PC-9 (cell line): ENCODE measurements around the gene ABL2. TPM values are rescaled to one million over a fixed set of nuclear protein-coding genes. Genes with fewer than 3 reads are reported as not detected.

ENCODE experiments used
- BruUV-seq: library from RNA; stranded (reverse); fragments of 400-500 nt; replicated peaks from 2 replicates; lab custom pipeline; 2021; lab: Mats Ljungman, UMichigan
- CTCF ChIA-PET: fragments of 300-600 bp; sonication (Branson Sonifier 250); formaldehyde crosslinking; loops from one replicate; lab custom pipeline; 2022; ENCODE audit warnings: antibody characterized with exemption; lab: Charles Lee
- POLR2A ChIA-PET: fragments of 300-600 bp; sonication (Branson Sonifier 250); formaldehyde crosslinking; loops from one replicate; lab custom pipeline; 2022; ENCODE audit warnings: antibody characterized with exemption; ENCODE audit not compliant: unreplicated experiment; lab: Charles Lee
- DNase-seq, 2 experiments: peaks; one replicate each; pipeline versions ENCODE4 v3.0.0 to v3.0.0-alpha.2; 2015 to 2022; ENCODE audit warnings: mixed read lengths in 1 of 2
- H2AFZ ChIP-seq: fragments of 200-600 bp; sonication (generic); 2 replicates; pipeline ENCODE4 v1.8.1; 2017; ENCODE audit warnings: antibody characterized with exemption
- H3F3A ChIP-seq: fragments of 200-600 bp; sonication (generic); 2 replicates; pipeline ENCODE4 v1.8.1; 2017; ENCODE audit warnings: antibody characterized with exemption, mild to moderate bottlenecking, low read depth; ENCODE audit not compliant: insufficient read depth
- H3K27ac ChIP-seq: fragments of 200-600 bp; sonication (generic); 2 replicates; pipeline ENCODE4 v1.6.1; 2016; ENCODE audit warnings: mixed run types
- H3K27me3 ChIP-seq: fragments of 200-600 bp; sonication (generic); 2 replicates; pipeline ENCODE4 v1.6.1; 2016; ENCODE audit warnings: low read depth, mixed run types; ENCODE audit not compliant: insufficient read depth
- H3K36me3 ChIP-seq: fragments of 200-600 bp; sonication (generic); 2 replicates; pipeline ENCODE4 v1.6.1; 2016; ENCODE audit warnings: low read depth, mixed run types
- H3K4me1 ChIP-seq: fragments of 200-600 bp; sonication (generic); replicated peaks from 2 replicates; pipeline ENCODE4 v1.6.1; 2016; ENCODE audit warnings: mixed run types; ENCODE audit not compliant: insufficient read depth
- H3K4me2 ChIP-seq: fragments of 200-600 bp; sonication (generic); 2 replicates; pipeline ENCODE4 v1.6.1; 2017; ENCODE audit warnings: mixed run types
- H3K4me3 ChIP-seq: fragments of 200-600 bp; sonication (generic); 2 replicates; pipeline ENCODE4 v1.6.1; 2016; ENCODE audit warnings: mixed run types
- H3K79me2 ChIP-seq: fragments of 200-600 bp; sonication (generic); 2 replicates; pipeline ENCODE4 v1.6.1; 2017; ENCODE audit warnings: low read depth, mixed run types
- H3K9me2 ChIP-seq: fragments of 200-600 bp; sonication (generic); 2 replicates; pipeline ENCODE4 v1.8.1; 2017; ENCODE audit warnings: mild to moderate bottlenecking; ENCODE audit not compliant: insufficient read depth
- H3K9me3 ChIP-seq: fragments of 200-600 bp; sonication (generic); 2 replicates; pipeline ENCODE4 v1.8.1; 2016; ENCODE audit warnings: low read depth; ENCODE audit not compliant: insufficient read depth
- H4K20me1 ChIP-seq: fragments of 200-600 bp; sonication (generic); 2 replicates; pipeline ENCODE4 v1.8.1; 2017; ENCODE audit not compliant: insufficient read depth
- EZH2 ChIP-seq: fragments of 200-600 bp; sonication (generic); IDR thresholded peaks from 2 replicates; pipeline ENCODE4 v1.8.0; 2017; ENCODE audit warnings: antibody characterized with exemption, low read depth
- intact Hi-C: fragments of 100-400 bp; cut with micrococcal nuclease; formaldehyde crosslinking; loops from one replicate; pipeline ENCODE4 v1.10.0; 2022; ENCODE audit not compliant: unreplicated experiment
- total RNA-seq: library from RNA; stranded (reverse); gene quantifications from 2 replicates; pipeline ENCODE4 v1.2.3, GENCODE V29; 2021
- TF ChIP-seq, protein P1 (sequence below): fragments of 200-600 bp; sonication (generic); conservative IDR thresholded peaks from 2 replicates; pipeline ENCODE4 v1.6.1; 2017; ENCODE audit warnings: mixed run types, antibody characterized with exemption, mild to moderate bottlenecking, moderate library complexity

ABL2 gene
- total RNA-seq, 1 experiment from 2014 or later = 27.4 TPM

DNA sequence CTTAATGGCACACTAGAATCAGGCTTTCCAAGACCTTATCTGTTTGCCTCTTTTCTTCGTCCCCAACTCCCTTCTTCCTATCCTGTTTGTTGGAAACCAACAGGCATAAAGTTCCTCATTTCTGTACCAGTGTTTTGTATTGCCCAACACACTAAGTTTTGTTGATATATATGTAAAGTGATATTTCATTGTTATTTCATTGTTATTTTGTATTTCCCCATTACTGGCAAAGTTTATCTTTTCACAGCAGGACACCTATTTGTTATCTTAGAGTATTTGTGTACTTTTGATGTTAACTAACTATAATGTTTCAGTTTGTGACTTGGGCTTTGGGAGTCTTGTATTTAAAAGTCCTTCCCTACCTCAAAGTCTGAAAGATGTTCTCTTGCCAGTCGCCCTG lies 176.7 kb downstream of the ABL2 start:
- BruUV-seq = no TSS peak
- H3K9me3 ChIP-seq = peaks cover 7% of the 10 kb centered on the region
- no peak for DNase-seq
- ChIA-PET POLR2A (no interaction called here), CTCF (no interaction called here)
- no peaks in the 10 kb centered on the region for H3K27me3 ChIP-seq
- H3F3A ChIP-seq = peaks cover 12% of the 10 kb centered on the region
- no peaks in the 10 kb centered on the region for H4K20me1 ChIP-seq
- H3K4me1 ChIP-seq = peaks cover 8% of the 10 kb centered on the region
- intact Hi-C loops = no loop called here
- TF ChIP-seq, protein P1, sequence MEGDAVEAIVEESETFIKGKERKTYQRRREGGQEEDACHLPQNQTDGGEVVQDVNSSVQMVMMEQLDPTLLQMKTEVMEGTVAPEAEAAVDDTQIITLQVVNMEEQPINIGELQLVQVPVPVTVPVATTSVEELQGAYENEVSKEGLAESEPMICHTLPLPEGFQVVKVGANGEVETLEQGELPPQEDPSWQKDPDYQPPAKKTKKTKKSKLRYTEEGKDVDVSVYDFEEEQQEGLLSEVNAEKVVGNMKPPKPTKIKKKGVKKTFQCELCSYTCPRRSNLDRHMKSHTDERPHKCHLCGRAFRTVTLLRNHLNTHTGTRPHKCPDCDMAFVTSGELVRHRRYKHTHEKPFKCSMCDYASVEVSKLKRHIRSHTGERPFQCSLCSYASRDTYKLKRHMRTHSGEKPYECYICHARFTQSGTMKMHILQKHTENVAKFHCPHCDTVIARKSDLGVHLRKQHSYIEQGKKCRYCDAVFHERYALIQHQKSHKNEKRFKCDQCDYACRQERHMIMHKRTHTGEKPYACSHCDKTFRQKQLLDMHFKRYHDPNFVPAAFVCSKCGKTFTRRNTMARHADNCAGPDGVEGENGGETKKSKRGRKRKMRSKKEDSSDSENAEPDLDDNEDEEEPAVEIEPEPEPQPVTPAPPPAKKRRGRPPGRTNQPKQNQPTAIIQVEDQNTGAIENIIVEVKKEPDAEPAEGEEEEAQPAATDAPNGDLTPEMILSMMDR = no peak
- no peak for TF ChIP-seq EZH2
- H3K36me3 ChIP-seq = peaks cover 39% of the 10 kb centered on the region
- no peak overlapping the region for H3K4me3 ChIP-seq
- H3K27ac ChIP-seq = no peak overlapping the region
- no peaks in the 10 kb centered on the region for H3K9me2 ChIP-seq
- no peaks in the 10 kb centered on the region; the same call in 1 of the 2 replicates for H3K79me2 ChIP-seq
- H3K4me2 ChIP-seq = no peak overlapping the region
- H2AFZ ChIP-seq = no peak overlapping the region

Other genes with a start within 250 kb of the ABL2 start
- 68.1 and 80.5 TPM in 2 replicates for gene FAM20B, start 203.8 kb downstream of the ABL2 start, total RNA-seq
- 31.6 and 35.6 TPM in 2 replicates for gene TOR3A, start 147.6 kb downstream of the ABL2 start, total RNA-seq
- gene SOAT1, start 64.1 kb upstream of the ABL2 start, total RNA-seq = 26.2 and 43.5 TPM in 2 replicates
- 1.8 and 3.4 TPM in 2 replicates for gene AXDND1, start 136.3 kb upstream of the ABL2 start, total RNA-seq